ENCODE results near the gene XYLT2. TPM values are rescaled to one million over a fixed set of nuclear protein-coding genes. Genes with fewer than 3 reads are reported as not detected.

The XYLT2 gene
- total and polyA plus RNA-seq, 2 experiments from 2014 or later, result 14.2 to 44.9 TPM

DNA sequence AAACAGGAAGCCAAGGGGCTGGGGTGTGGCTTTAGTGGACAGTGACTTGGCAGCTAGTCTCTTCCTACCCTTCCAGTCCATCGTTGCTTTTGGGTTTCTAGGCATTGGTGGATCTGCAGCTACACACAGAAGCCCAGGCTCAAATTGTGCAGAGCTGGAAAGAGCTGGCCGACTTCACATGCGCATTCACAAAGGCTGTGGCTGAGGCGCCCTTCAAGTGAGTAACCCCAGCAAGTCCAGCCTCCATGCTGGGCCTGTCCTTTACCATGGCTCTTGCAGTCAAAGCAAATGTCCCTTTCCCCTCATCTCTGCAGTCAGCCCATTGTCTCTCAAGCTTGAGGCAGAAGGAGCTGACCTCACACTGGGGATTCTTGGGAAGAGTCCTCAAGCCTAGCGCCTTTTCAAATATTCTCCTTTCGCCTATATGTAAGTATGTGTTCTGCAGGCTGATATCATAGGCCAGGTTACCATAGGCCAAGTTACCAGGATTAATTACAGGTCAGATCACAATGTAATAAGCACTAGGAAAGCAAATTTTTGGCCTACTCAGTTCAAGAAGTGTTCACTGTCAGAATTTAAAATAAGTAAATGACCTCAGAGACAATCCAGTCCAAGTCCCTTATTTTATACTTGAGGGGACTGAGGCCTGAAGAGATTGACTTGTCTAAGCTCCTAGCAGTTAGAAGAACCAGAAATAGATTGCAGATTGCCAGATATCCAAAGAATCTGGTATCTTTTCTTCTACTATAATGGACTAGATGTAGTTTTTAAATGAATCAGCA lies 33.6 kb downstream of the XYLT2 start:
- DNase-seq (ENCODE audit: low spot score) (no peak), ATAC-seq (no peak)
- Histone ChIP-seq H3K9me2 (ENCODE audit: insufficient read depth) (no peaks in the 10 kb centered on the region), H3K27ac (ENCODE audit: low read depth) (no peak overlapping the region), H3K36me3 (ENCODE audit: insufficient read depth) (peaks cover 26% of the 10 kb centered on the region), H4K20me1 (replicated peaks; ENCODE audit: insufficient read depth) (no peaks in the 10 kb centered on the region; the same call in 1 of the 2 replicates), H3K4me3 (no peak overlapping the region), H3K4me2 (no peak overlapping the region), H3K4me1 (ENCODE audit: insufficient read depth) (no peaks in the 10 kb centered on the region), H3K79me2 (replicated peaks; ENCODE audit: insufficient read depth) (no peaks in the 10 kb centered on the region), H2AFZ (no peak overlapping the region), H3F3A (replicated peaks; ENCODE audit: low read depth) (0 out of 2 replicates have a peak, but pooled peaks cover 3% of the 10 kb centered on the region), H3K27me3 (ENCODE audit: insufficient read depth) (no peaks in the 10 kb centered on the region)
- Mint-ChIP-seq H3K27ac (no peak overlapping the region), H3K36me3 (ENCODE audit: low read depth) (peaks cover 61% of the 10 kb centered on the region), H3K4me1 (no peaks in the 10 kb centered on the region), H3K27me3 (ENCODE audit: insufficient read depth, low read depth, poor library complexity) (peaks cover 7% of the 10 kb centered on the region), H3K9me3 (no peaks in the 10 kb centered on the region), H3K4me3 (no peak overlapping the region)
- TF ChIP-seq, protein P1, sequence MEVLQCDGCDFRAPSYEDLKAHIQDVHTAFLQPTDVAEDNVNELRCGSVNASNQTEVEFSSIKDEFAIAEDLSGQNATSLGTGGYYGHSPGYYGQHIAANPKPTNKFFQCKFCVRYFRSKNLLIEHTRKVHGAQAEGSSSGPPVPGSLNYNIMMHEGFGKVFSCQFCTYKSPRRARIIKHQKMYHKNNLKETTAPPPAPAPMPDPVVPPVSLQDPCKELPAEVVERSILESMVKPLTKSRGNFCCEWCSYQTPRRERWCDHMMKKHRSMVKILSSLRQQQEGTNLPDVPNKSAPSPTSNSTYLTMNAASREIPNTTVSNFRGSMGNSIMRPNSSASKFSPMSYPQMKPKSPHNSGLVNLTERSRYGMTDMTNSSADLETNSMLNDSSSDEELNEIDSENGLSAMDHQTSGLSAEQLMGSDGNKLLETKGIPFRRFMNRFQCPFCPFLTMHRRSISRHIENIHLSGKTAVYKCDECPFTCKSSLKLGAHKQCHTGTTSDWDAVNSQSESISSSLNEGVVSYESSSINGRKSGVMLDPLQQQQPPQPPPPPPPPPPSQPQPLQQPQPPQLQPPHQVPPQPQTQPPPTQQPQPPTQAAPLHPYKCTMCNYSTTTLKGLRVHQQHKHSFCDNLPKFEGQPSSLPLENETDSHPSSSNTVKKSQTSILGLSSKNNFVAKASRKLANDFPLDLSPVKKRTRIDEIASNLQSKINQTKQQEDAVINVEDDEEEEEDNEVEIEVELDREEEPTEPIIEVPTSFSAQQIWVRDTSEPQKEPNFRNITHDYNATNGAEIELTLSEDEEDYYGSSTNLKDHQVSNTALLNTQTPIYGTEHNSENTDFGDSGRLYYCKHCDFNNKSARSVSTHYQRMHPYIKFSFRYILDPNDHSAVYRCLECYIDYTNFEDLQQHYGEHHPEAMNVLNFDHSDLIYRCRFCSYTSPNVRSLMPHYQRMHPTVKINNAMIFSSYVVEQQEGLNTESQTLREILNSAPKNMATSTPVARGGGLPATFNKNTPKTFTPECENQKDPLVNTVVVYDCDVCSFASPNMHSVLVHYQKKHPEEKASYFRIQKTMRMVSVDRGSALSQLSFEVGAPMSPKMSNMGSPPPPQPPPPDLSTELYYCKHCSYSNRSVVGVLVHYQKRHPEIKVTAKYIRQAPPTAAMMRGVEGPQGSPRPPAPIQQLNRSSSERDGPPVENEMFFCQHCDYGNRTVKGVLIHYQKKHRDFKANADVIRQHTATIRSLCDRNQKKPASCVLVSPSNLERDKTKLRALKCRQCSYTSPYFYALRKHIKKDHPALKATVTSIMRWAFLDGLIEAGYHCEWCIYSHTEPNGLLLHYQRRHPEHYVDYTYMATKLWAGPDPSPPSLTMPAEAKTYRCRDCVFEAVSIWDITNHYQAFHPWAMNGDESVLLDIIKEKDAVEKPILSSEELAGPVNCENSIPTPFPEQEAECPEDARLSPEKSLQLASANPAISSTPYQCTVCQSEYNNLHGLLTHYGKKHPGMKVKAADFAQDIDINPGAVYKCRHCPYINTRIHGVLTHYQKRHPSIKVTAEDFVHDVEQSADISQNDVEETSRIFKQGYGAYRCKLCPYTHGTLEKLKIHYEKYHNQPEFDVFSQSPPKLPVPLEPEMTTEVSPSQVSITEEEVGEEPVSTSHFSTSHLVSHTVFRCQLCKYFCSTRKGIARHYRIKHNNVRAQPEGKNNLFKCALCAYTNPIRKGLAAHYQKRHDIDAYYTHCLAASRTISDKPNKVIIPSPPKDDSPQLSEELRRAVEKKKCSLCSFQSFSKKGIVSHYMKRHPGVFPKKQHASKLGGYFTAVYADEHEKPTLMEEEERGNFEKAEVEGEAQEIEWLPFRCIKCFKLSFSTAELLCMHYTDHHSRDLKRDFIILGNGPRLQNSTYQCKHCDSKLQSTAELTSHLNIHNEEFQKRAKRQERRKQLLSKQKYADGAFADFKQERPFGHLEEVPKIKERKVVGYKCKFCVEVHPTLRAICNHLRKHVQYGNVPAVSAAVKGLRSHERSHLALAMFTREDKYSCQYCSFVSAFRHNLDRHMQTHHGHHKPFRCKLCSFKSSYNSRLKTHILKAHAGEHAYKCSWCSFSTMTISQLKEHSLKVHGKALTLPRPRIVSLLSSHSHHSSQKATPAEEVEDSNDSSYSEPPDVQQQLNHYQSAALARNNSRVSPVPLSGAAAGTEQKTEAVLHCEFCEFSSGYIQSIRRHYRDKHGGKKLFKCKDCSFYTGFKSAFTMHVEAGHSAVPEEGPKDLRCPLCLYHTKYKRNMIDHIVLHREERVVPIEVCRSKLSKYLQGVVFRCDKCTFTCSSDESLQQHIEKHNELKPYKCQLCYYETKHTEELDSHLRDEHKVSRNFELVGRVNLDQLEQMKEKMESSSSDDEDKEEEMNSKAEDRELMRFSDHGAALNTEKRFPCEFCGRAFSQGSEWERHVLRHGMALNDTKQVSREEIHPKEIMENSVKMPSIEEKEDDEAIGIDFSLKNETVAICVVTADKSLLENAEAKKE (CRISPR knock-in tag; IDR thresholded peaks at IDR 0.05), result no peak
- TF ChIP-seq CREB1 (CRISPR knock-in tag; IDR thresholded peaks at IDR 0.05; ENCODE audit: low read depth) (no peak), STAT1 (IDR thresholded peaks at IDR 0.05; ENCODE audit: unreplicated experiment) (no peak), JUNB (IDR thresholded peaks at IDR 0.05; ENCODE audit: unreplicated experiment) (no peak), ZNF114 (CRISPR knock-in tag; IDR thresholded peaks at IDR 0.05) (no peak), EZH2 (IDR thresholded peaks at IDR 0.05; ENCODE audit: low read depth, unreplicated experiment) (no peak), POLR2AphosphoS5 (IDR thresholded peaks at IDR 0.05; ENCODE audit: low read depth) (no peak), ZNF331 (CRISPR knock-in tag; IDR thresholded peaks at IDR 0.05; ENCODE audit: low read depth) (no peak), EZH2phosphoT487 (IDR thresholded peaks at IDR 0.05; ENCODE audit: unreplicated experiment) (no peak), NANOG (IDR thresholded peaks at IDR 0.05; ENCODE audit: borderline replicate concordance) (no peak)
- TF ChIP-seq, protein P2, sequence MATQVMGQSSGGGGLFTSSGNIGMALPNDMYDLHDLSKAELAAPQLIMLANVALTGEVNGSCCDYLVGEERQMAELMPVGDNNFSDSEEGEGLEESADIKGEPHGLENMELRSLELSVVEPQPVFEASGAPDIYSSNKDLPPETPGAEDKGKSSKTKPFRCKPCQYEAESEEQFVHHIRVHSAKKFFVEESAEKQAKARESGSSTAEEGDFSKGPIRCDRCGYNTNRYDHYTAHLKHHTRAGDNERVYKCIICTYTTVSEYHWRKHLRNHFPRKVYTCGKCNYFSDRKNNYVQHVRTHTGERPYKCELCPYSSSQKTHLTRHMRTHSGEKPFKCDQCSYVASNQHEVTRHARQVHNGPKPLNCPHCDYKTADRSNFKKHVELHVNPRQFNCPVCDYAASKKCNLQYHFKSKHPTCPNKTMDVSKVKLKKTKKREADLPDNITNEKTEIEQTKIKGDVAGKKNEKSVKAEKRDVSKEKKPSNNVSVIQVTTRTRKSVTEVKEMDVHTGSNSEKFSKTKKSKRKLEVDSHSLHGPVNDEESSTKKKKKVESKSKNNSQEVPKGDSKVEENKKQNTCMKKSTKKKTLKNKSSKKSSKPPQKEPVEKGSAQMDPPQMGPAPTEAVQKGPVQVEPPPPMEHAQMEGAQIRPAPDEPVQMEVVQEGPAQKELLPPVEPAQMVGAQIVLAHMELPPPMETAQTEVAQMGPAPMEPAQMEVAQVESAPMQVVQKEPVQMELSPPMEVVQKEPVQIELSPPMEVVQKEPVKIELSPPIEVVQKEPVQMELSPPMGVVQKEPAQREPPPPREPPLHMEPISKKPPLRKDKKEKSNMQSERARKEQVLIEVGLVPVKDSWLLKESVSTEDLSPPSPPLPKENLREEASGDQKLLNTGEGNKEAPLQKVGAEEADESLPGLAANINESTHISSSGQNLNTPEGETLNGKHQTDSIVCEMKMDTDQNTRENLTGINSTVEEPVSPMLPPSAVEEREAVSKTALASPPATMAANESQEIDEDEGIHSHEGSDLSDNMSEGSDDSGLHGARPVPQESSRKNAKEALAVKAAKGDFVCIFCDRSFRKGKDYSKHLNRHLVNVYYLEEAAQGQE (IDR thresholded peaks at IDR 0.05; ENCODE audit: unreplicated experiment), result no peak
- TF ChIP-seq, protein P3, sequence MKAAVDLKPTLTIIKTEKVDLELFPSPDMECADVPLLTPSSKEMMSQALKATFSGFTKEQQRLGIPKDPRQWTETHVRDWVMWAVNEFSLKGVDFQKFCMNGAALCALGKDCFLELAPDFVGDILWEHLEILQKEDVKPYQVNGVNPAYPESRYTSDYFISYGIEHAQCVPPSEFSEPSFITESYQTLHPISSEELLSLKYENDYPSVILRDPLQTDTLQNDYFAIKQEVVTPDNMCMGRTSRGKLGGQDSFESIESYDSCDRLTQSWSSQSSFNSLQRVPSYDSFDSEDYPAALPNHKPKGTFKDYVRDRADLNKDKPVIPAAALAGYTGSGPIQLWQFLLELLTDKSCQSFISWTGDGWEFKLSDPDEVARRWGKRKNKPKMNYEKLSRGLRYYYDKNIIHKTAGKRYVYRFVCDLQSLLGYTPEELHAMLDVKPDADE (IDR thresholded peaks at IDR 0.05), result no peak
- TF ChIP-seq, protein P4, sequence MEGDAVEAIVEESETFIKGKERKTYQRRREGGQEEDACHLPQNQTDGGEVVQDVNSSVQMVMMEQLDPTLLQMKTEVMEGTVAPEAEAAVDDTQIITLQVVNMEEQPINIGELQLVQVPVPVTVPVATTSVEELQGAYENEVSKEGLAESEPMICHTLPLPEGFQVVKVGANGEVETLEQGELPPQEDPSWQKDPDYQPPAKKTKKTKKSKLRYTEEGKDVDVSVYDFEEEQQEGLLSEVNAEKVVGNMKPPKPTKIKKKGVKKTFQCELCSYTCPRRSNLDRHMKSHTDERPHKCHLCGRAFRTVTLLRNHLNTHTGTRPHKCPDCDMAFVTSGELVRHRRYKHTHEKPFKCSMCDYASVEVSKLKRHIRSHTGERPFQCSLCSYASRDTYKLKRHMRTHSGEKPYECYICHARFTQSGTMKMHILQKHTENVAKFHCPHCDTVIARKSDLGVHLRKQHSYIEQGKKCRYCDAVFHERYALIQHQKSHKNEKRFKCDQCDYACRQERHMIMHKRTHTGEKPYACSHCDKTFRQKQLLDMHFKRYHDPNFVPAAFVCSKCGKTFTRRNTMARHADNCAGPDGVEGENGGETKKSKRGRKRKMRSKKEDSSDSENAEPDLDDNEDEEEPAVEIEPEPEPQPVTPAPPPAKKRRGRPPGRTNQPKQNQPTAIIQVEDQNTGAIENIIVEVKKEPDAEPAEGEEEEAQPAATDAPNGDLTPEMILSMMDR (conservative IDR thresholded peaks at IDR 0.05; ENCODE audit: low read depth in 2 of 2), result no peak
